ENCODE measurements around the gene TRIM39.

GRCh38 chr6:30283761-30284160, 43.0 kb upstream of the TRIM39 start:
- TF ChIP-seq CTCF (IDR thresholded peaks at IDR 0.05) (no peak), POLR2A (IDR thresholded peaks at IDR 0.05) (no peak)

Data from uterus (tissue), 2 donors.